H1 (cell line): ENCODE measurements around the gene MEIOB. TPM values are rescaled to one million over a fixed set of nuclear protein-coding genes. Genes with fewer than 3 reads are reported as not detected.

Source experiments
- CTCF ChIA-PET: fragments of 300-600 bp; sonication (Branson Sonifier 250); formaldehyde crosslinking; loops from one replicate; lab custom pipeline; 2021; ENCODE audit not compliant: partially characterized antibody; lab: Charles Lee
- POLR2A ChIA-PET: fragments of 300-600 bp; sonication (Branson Sonifier 250); formaldehyde crosslinking; loops from one replicate; lab custom pipeline; 2021; ENCODE audit warnings: inconsistent platforms; ENCODE audit not compliant: partially characterized antibody; lab: Charles Lee
- DNase-seq, 2 experiments: peaks; one replicate each; pipeline versions ENCODE4 v3.0.0 to v3.0.0-alpha.2; 2010 to 2022; ENCODE audit warnings: low spot score in 2 of 2, low read depth in 1 of 2, mixed read lengths in 1 of 2
- FAIRE-seq: peaks from 2 replicates; lab custom pipeline; 2011; peaks lifted over from hg19 to GRCh38; lab: Jason Lieb, UNC
- H2AFZ ChIP-seq: 2 replicates; pipeline ENCODE4 v1.8.1; 2012; ENCODE audit warnings: low read length, inconsistent platforms
- H2AK5ac ChIP-seq: 2 replicates; pipeline ENCODE4 v1.6.1; 2013; ENCODE audit warnings: low read depth, low read length
- H2BK120ac ChIP-seq: replicated peaks from 2 replicates; pipeline ENCODE3; 2013; ENCODE audit warnings: low read depth, low read length, inconsistent platforms
- H2BK12ac ChIP-seq: 2 replicates; pipeline ENCODE4 v1.6.1; 2013; ENCODE audit warnings: low read depth, low read length
- H2BK15ac ChIP-seq: 2 replicates; pipeline ENCODE4 v1.6.1; 2013; ENCODE audit warnings: low read length
- H2BK20ac ChIP-seq: 2 replicates; pipeline ENCODE4 v1.6.1; 2013; ENCODE audit warnings: low read length
- H2BK5ac ChIP-seq: 2 replicates; pipeline ENCODE4 v1.6.1; 2013; ENCODE audit warnings: low read depth, low read length
- H3K14ac ChIP-seq: 2 replicates; pipeline ENCODE4 v1.6.1; 2013; ENCODE audit warnings: inconsistent platforms; ENCODE audit not compliant: insufficient read length
- H3K18ac ChIP-seq: 2 replicates; pipeline ENCODE4 v1.6.1; 2013; ENCODE audit warnings: low read length; ENCODE audit errors: extremely low read depth
- H3K23ac ChIP-seq: 2 replicates; pipeline ENCODE4 v1.6.1; 2013; ENCODE audit warnings: inconsistent platforms; ENCODE audit not compliant: insufficient read length
- H3K23me2 ChIP-seq: 2 replicates; pipeline ENCODE4 v1.6.1; 2013; ENCODE audit warnings: low read depth, low read length
- H3K27ac ChIP-seq: 2 replicates; pipeline ENCODE4 v1.6.1; 2011; ENCODE audit warnings: low read depth, low read length, inconsistent platforms
- H3K27me3 ChIP-seq, 4 experiments: replicated peaks in 1 of 4; 1 replicate in 1 of 4; 2 replicates in 3 of 4; pipeline versions ENCODE4 v1.6.1 to v1.8.1; 2011 to 2013; ENCODE audit warnings: low read length in 3 of 4, mild to moderate bottlenecking in 3 of 4, inconsistent platforms in 2 of 4, mixed read lengths in 2 of 4, moderate library complexity in 1 of 4; ENCODE audit not compliant: control insufficient read depth in 3 of 4, insufficient read depth in 3 of 4; ENCODE audit errors: extremely low read depth in 1 of 4
- H3K36me3 ChIP-seq, 4 experiments: 2 replicates each; pipeline versions ENCODE4 v1.6.1 to v1.8.1; 2011 to 2013; ENCODE audit warnings: mild to moderate bottlenecking in 4 of 4, low read length in 3 of 4, moderate library complexity in 2 of 4, control low read depth in 1 of 4, inconsistent platforms in 1 of 4; ENCODE audit not compliant: insufficient read depth in 4 of 4, control insufficient read depth in 2 of 4
- H3K4ac ChIP-seq: replicated peaks from 2 replicates; pipeline ENCODE3; 2013; ENCODE audit warnings: low read length, low read depth, mixed read lengths, inconsistent platforms; ENCODE audit not compliant: insufficient read length
- H3K4me1 ChIP-seq, 4 experiments: replicated peaks in 1 of 4; 1 replicate in 1 of 4; 2 replicates in 3 of 4; pipeline versions ENCODE4 v1.6.1 to v1.8.1; 2011 to 2013; ENCODE audit warnings: low read length in 3 of 4, inconsistent platforms in 2 of 4, mixed read lengths in 1 of 4; ENCODE audit not compliant: insufficient read depth in 4 of 4, control insufficient read depth in 3 of 4
- H3K4me2 ChIP-seq, 2 experiments: 2 replicates each; pipeline versions ENCODE4 v1.6.1 to v1.8.1; 2011 to 2013; ENCODE audit warnings: low read depth in 2 of 2, low read length in 2 of 2, control low read depth in 1 of 2, inconsistent platforms in 1 of 2, mild to moderate bottlenecking in 1 of 2; ENCODE audit not compliant: insufficient read depth in 1 of 2
- H3K4me3 ChIP-seq, 4 experiments: fragments of 200-600, 300-600 bp in 1 of 4; sonication (generic), shearing (Covaris generic), sonication (Bioruptor Twin) in 1 of 4; 2 replicates each; pipeline versions ENCODE4 v1.5.1 to v1.8.1; 2011 to 2016; ENCODE audit warnings: low read length in 4 of 4, low read depth in 3 of 4, control low read depth in 2 of 4, inconsistent platforms in 2 of 4, mild to moderate bottlenecking in 2 of 4, mixed read lengths in 1 of 4, moderate library complexity in 1 of 4; ENCODE audit not compliant: insufficient read depth in 2 of 4; ENCODE audit errors: extremely low read depth in 1 of 4
- H3K56ac ChIP-seq: replicated peaks from 2 replicates; pipeline ENCODE3; 2013; ENCODE audit warnings: low read depth, mild to moderate bottlenecking, mixed read lengths, low read length, inconsistent platforms; ENCODE audit not compliant: insufficient read length
- H3K79me1 ChIP-seq: 2 replicates; pipeline ENCODE4 v1.6.1; 2013; ENCODE audit warnings: low read depth, low read length, control low read depth
- H3K79me2 ChIP-seq, 2 experiments: 2 replicates each; pipeline versions ENCODE4 v1.6.1 to v1.8.1; 2012 to 2013; ENCODE audit warnings: low read length in 2 of 2, mild to moderate bottlenecking in 2 of 2, inconsistent platforms in 1 of 2; ENCODE audit not compliant: insufficient read depth in 2 of 2, control insufficient read depth in 1 of 2
- H3K9ac ChIP-seq, 4 experiments: replicated peaks in 1 of 4; 1 replicate in 1 of 4; 2 replicates in 3 of 4; pipeline versions ENCODE4 v1.6.1 to v1.8.1; 2011 to 2013; ENCODE audit warnings: low read depth in 3 of 4, low read length in 3 of 4, control low read depth in 2 of 4, mild to moderate bottlenecking in 2 of 4, moderate library complexity in 2 of 4, inconsistent platforms in 1 of 4; ENCODE audit errors: extremely low read depth in 1 of 4
- H3K9me3 ChIP-seq, 2 experiments: 2 replicates each; pipeline versions ENCODE4 v1.6.1 to v1.8.1; 2012 to 2013; ENCODE audit warnings: mild to moderate bottlenecking in 2 of 2, moderate library complexity in 2 of 2, control low read depth in 1 of 2, inconsistent platforms in 1 of 2, low read depth in 1 of 2, low read length in 1 of 2, mixed read lengths in 1 of 2; ENCODE audit not compliant: insufficient read depth in 2 of 2
- H4K20me1 ChIP-seq, 2 experiments: replicated peaks in 1 of 2; 2 replicates each; pipeline versions ENCODE3 to v1.8.1; 2011 to 2013; ENCODE audit warnings: inconsistent platforms in 2 of 2, low read length in 2 of 2, mild to moderate bottlenecking in 1 of 2; ENCODE audit not compliant: insufficient read depth in 2 of 2, control insufficient read depth in 1 of 2
- H4K5ac ChIP-seq: 2 replicates; pipeline ENCODE4 v1.6.1; 2013; ENCODE audit warnings: low read length, low read depth, mixed read lengths, inconsistent platforms; ENCODE audit not compliant: insufficient read length
- H4K8ac ChIP-seq: 2 replicates; pipeline ENCODE4 v1.8.0; 2013; ENCODE audit warnings: mild to moderate bottlenecking, moderate library complexity, low read length, inconsistent platforms; ENCODE audit not compliant: insufficient read depth; ENCODE audit errors: extremely low read depth
- H4K91ac ChIP-seq: replicated peaks from 2 replicates; pipeline ENCODE3; 2013; ENCODE audit warnings: low read length, mixed read lengths, inconsistent platforms; ENCODE audit not compliant: insufficient read length
- JUN ChIP-seq: IDR thresholded peaks from 2 replicates; pipeline ENCODE4 v1.6.1; 2011; ENCODE audit warnings: low read depth, mild to moderate bottlenecking, improper control_type of control experiment, low read length
- SIX5 ChIP-seq: IDR thresholded peaks from 2 replicates; pipeline ENCODE4 v1.6.1; 2011; ENCODE audit warnings: mild to moderate bottlenecking, low read depth, low read length
- WGBS, 2 experiments: shearing (Covaris generic) in 1 of 2; methylation state at CpG; one replicate each; pipeline versions ENCODE4 v1.1.6 to v1.1.7; 2013 to 2015; ENCODE audit warnings: low lambda C conversion rate in 2 of 2, mixed read lengths in 2 of 2, inconsistent platforms in 1 of 2, low coverage in 1 of 2, missing lambda C conversion rate in 1 of 2; ENCODE audit not compliant: insufficient replicate concordance in 2 of 2, insufficient coverage in 1 of 2, insufficient read length in 1 of 2; ENCODE audit errors: extremely low coverage in 1 of 2, missing lambda C conversion rate in 1 of 2; 5-methylcytosine and 5-hydroxymethylcytosine counted together
- polyA plus RNA-seq, 7 experiments: library from polyadenylated mRNA; depleted of rRNA in 3 of 7; stranded (reverse) in 5 of 7; unstranded in 2 of 7; fragments of >200 nt in 5 of 7; fragments of 200-250 nt in 2 of 7; gene quantifications; 1 replicate in 5 of 7; 2 replicates in 1 of 7; 4 replicates in 1 of 7; pipeline versions ENCODE4 v1.2.1 to v1.2.3, GENCODE V29; 2011 to 2013; ENCODE audit warnings: missing spikeins in 2 of 7, mixed read lengths in 2 of 7
- total RNA-seq: library from RNA; stranded (reverse); fragmentation: NEBNext Ultra II Directional; extraction: Animal tissue kit (Norgen Biotek cat#: 25700); gene quantifications from 2 replicates; pipeline ENCODE4 v1.2.1, GENCODE V29; 2021

The MEIOB gene
- total and polyA plus RNA-seq, 2 of the 8 experiments (the other 6 are each of a cell fraction or from before 2014, with no cell fraction given) = 0.63 to 1.1 TPM

- Histone ChIP-seq H3K4me2 (peak overlapping the region; percentile 21 to 70; a peak in 3 of 4 replicates), H2AK5ac (no peak overlapping the region), H3K9ac (peak overlapping the region in 1 of 4 experiments; percentile 10; a peak in 1 of 7 replicates), H2BK15ac (no peak overlapping the region), H2BK20ac (no peak overlapping the region), H2BK5ac (no peak overlapping the region), H3K56ac (no peak overlapping the region), H3K9me3 (no peaks in the 10 kb centered on the region), H4K91ac (no peak overlapping the region), H3K4ac (no peak overlapping the region), H3K14ac (no peak overlapping the region), H3K36me3 (no peaks in the 10 kb centered on the region), H3K4me3 (peak overlapping the region in 2 of 4 experiments; percentile 14 to 83; a peak in 3 of 8 replicates), H3K4me1 (peaks cover 0 to 10% (median 3%) of the 10 kb centered on the region in 4 experiments; a peak in 5 of 7 replicates), H4K5ac (no peak overlapping the region), H4K20me1 (peaks cover 0 to 13% of the 10 kb centered on the region in 2 experiments), H3K79me2 (peaks cover 0 to 20% of the 10 kb centered on the region in 2 experiments; a peak in 2 of 4 replicates), H3K23ac (no peak overlapping the region), H2AFZ (no peak overlapping the region), H3K27ac (no peak overlapping the region), H4K8ac (no peak overlapping the region), H2BK12ac (no peak overlapping the region), H3K23me2 (peaks cover 3% of the 10 kb centered on the region; the same call in 1 of the 2 replicates), H3K18ac (no peak overlapping the region), H2BK120ac (no peak overlapping the region), H3K27me3 (peaks cover 0 to 5% (median 0%) of the 10 kb centered on the region in 4 experiments; a peak in 4 of 7 replicates), H3K79me1 (peaks cover 10% of the 10 kb centered on the region)
- no peak for TF ChIP-seq SIX5
- TF ChIP-seq JUN = no peak
- DNase-seq (no peak), FAIRE-seq (no peak)
- ChIA-PET CTCF (no interaction called here), POLR2A (interaction anchor here (2.3 to 2.5 kb wide), 2 partner anchors 15 to 57 kb away, joined by 7 to 13 read pairs; partner anchors contain the start of genes EME2, MRPS34 and NME3)
- 91% methylated on average over 11 of the region's 11 CpGs; no CpG with 5 or more reads in 1 of the 2 experiments for WGBS, 2 experiments
Observed at GRCh38 chr16:1828645-1829410, 43.1 kb downstream of the MEIOB start.
